HUDEP-2 (cell line): ENCODE data around the gene RASA4B.
"Not testable (repeated sequence)": the region's sequence is repeated elsewhere in the genome, so short reads cannot be mapped to it uniquely, and the experiment has no call there.

Experiments
- DNase-seq, 76 experiments: peaks; one replicate each; lab custom pipeline; 2025; ENCODE audit not compliant: unreplicated experiment in 76 of 76; lab: John Stamatoyannopoulos, UW

Gene RASA4B

GRCh38 chr7:102474736-102475435 lies 42.7 kb downstream of the RASA4B start:
- DNase-seq = not testable (repeated sequence)

DNA sequence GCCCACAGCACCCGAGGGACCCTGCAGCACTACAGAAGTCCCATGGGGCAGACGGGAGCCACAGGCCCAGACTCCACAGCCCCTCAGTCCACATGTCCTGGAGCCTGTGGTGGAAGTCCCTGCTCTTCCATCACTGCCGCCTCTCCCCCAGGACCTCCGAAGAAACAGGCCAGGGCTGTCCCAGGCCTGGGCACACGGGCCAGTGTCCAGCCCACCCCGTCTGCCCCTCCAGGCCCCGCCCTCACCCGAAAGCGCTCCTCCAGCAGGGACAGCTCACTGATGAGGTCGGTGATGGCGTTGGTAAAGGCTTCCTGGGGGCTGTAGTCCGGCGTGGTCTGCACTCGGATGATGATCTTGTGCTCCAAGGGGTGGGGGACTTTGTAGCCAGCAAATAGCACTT lies 43.5 kb downstream of the RASA4B start:
- DNase-seq = not testable (repeated sequence)

GRCh38 chr7:102473271-102473991 lies 44.1 kb downstream of the RASA4B start:
- no peak for DNase-seq

DNA sequence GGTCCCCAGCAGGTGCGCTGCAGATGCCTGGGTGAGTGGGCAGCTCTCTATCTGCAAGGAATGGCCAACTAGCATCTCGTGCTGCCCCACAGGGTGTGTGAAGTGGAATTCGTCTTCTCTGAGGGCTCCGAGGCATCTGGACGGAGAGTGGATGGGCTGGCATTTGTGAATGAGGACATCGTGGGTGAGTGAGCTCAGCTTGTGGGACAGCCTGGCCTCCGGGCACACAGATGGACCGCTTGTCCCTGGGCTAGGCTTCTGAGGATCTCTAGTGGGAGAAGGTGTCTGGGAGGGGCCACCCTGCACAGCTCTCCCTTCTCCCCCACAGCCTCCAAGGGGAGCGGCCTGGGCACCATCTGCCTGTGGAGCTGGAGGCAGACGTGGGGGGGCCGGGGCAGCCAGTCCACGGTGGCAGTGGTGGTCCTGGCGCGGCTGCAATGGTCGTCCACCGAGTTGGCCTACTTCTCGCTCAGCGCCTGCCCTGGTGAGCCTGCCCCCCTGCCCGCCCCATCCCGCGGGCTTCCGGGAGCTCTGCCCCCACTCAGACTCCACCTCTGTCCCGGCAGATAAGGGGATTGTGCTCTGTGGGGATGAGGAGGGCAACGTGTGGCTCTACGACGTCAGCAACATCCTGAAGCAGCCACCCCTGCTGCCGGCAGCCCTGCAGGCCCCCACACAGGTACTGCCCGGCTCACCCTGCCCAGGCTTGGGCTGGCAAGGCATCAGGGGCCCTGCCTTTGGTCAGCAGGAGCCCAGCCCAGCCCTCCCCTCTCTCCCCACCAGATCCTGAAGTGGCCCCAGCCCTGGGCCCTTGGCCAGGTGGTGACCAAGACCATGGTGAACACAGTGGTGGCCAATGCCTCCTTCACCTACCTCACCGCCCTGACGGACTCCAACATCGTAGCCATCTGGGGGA lies 45.2 kb downstream of the RASA4B start:
- DNase-seq = peak in 25 of 76 experiments; percentile 2 to 70 (median 30)

GRCh38 chr7:102471791-102472125 lies 45.8 kb downstream of the RASA4B start:
- DNase-seq = no peak

GRCh38 chr7:102469972-102470825 lies 47.4 kb downstream of the RASA4B start:
- DNase-seq = no peak

GRCh38 chr7:102469351-102469971 lies 48.1 kb downstream of the RASA4B start:
- no peak for DNase-seq

DNA sequence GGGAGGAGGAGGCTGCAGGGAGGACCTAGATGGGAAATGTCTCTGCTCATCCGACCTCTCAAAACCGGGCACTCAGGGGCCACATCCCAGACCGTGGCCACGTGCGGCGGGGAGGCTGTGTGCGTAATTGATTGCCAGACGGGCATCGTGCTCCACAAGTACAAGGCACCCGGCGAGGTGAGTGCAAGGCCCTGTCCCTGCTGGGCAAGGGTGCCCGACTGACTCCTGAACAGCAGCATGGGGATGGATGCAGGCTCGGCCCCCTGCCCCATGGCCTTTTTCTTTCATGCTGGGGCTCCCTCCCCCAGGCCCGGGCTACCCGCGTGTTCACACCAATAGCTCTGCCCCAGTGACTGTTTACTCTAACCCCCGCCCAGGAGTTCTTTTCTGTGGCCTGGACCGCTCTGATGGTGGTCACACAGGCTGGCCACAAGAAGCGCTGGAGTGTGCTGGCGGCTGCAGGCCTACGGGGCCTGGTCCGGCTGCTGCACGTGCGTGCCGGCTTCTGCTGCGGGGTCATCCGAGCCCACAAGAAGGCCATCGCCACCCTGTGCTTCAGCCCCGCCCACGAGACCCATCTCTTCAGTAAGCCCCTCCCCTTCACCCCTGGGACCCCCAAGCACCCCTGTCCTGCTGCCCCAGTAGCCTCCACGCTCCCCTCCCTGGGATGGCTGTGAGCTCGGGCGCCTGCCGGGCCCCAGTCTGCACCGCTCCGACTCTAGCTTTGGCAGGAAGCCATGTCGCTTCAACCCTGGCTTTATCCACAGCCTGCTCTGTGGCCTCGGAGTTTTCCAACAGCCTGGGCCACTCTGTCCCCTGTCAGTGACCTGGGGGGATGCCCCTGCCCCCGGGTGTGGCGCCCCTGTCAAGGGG lies 48.9 kb downstream of the RASA4B start:
- no peak for DNase-seq

GRCh38 chr7:102467581-102468477 lies 49.7 kb downstream of the RASA4B start:
- DNase-seq = no peak

GRCh38 chr7:102466097-102466496 lies 51.5 kb downstream of the RASA4B start:
- DNase-seq = no peak

DNA sequence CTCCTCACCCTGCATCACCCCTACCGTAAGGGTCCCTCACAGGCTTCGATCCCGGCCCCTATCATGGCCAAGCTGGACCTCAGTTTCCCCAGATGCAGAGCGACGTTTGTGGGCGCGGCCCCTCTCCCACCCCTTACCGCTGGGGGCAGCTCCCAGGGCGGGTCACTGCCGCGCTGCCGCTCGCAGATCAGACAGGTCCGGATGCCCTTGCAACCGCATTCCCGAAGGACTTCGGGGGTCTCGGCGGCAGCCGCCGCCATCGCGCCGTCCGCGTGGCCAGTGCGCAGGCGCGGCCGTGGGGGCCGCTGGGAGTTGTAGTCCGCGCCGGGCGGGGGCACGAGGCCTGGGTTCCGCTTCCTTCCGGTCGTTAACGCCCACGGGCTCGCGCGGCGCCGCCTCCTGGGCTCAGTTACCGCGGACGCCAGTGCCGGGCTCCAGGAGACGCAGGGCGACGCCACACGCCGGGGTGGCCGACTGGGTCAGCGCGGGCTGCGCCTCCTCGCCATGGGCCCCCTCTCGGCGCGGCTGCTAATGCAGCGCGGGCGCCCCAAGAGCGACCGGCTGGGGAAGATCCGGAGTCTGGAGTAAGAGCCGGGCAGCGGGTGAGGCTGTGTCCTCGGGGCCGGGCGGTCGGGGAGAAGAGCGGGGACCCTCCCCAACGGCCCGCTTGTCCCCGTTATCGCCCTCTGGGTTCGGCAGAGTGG lies 52.8 kb downstream of the RASA4B start, which contains the start of the genes ALKBH4 and LRWD1:
Gene ALKBH4 (minus strand): TSS at position 287 of the 704 bp plus-strand sequence. CDS start 27 bp downstream, at position 260.
Gene LRWD1 (plus strand): TSS at position 408 of the 704 bp plus-strand sequence. CDS start 97 bp downstream, at position 505.
- peak; percentile 3 to 95 (median 88) for DNase-seq

- peak in 5 of 76 experiments; percentile 3 to 32 (median 30) for DNase-seq
These were observed 53.6 kb downstream of the RASA4B start for GRCh38 chr7:102463841-102464576.

- DNase-seq = no peak
These were observed 57.1 kb downstream of the RASA4B start for GRCh38 chr7:102460467-102460866.

DNA sequence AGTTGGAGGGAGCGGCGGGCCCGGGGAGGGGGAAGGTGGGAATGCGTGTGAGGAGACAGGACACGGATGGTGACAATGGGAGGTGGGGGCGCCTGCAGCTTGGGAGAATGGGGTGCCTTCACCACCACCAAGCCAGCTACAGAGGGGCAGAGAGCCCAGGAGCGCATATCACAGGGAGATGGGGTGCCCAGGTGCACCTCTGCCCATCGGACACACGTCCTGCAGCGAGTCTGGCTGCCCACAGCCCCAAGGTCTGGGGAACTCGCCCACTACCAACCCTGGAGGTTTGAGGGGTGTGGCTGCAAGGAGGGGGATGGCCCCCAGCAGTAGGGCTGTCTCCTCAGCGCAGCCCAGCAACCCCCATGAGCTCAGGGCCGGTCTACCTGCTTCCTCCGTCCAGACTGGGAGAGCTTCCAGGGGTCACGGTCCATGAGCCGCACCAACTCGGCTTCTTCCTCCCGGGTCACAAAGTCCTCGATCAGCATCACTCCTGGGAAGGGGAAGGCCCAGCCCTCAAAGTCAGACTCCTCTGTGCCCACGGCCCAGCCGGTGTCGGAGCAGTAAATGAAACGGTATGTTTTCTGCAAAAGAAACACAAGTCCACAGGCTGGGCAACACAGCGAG lies 58.2 kb downstream of the RASA4B start:
- DNase-seq = no peak

- no peak for DNase-seq
These were observed 60.1 kb downstream of the RASA4B start for GRCh38 chr7:102457352-102457924.

GRCh38 chr7:102456327-102456726 lies 61.2 kb downstream of the RASA4B start:
- no peak for DNase-seq
